ENCODE results near the gene IGSF9. TPM values are rescaled to one million over a fixed set of nuclear protein-coding genes. Genes with fewer than 3 reads are reported as not detected.
A peak's percentile ranks its signal among the peaks of the same experiment; 100 is the strongest.

IGSF9 gene
- total RNA-seq, 1 donor from 2014 or later = 24.5 TPM

- TF ChIP-seq, protein P1, sequence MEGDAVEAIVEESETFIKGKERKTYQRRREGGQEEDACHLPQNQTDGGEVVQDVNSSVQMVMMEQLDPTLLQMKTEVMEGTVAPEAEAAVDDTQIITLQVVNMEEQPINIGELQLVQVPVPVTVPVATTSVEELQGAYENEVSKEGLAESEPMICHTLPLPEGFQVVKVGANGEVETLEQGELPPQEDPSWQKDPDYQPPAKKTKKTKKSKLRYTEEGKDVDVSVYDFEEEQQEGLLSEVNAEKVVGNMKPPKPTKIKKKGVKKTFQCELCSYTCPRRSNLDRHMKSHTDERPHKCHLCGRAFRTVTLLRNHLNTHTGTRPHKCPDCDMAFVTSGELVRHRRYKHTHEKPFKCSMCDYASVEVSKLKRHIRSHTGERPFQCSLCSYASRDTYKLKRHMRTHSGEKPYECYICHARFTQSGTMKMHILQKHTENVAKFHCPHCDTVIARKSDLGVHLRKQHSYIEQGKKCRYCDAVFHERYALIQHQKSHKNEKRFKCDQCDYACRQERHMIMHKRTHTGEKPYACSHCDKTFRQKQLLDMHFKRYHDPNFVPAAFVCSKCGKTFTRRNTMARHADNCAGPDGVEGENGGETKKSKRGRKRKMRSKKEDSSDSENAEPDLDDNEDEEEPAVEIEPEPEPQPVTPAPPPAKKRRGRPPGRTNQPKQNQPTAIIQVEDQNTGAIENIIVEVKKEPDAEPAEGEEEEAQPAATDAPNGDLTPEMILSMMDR (conservative IDR thresholded peaks at IDR 0.05) = no peak
- DNase-seq (ENCODE audit: low read depth, low spot score) = no peak
- H3K27ac Mint-ChIP-seq (ENCODE audit: unreplicated experiment) = no peak overlapping the region
- H3K27me3 Mint-ChIP-seq (ENCODE audit: low read depth) = peaks cover 33% of the 10 kb centered on the region
- peaks cover 37% of the 10 kb centered on the region for H3K4me1 Mint-ChIP-seq
- no peaks in the 10 kb centered on the region for H3K36me3 Mint-ChIP-seq (ENCODE audit: low read depth)
- H3K4me3 Mint-ChIP-seq = peak overlapping the region; percentile 94
- H3K9me3 Mint-ChIP-seq = peaks cover 5% of the 10 kb centered on the region
These were observed 1.1 kb upstream of the IGSF9 start for GRCh38 chr1:159946242-159947187.

GRCh38 chr1:159944623-159945455 lies 574 bp downstream of the IGSF9 start:
- Mint-ChIP-seq H3K4me3 (peak overlapping the region; percentile 94), H3K4me1 (peaks cover 54% of the 10 kb centered on the region), H3K27me3 (ENCODE audit: low read depth) (peaks cover 28% of the 10 kb centered on the region), H3K36me3 (ENCODE audit: low read depth) (no peaks in the 10 kb centered on the region), H3K9me3 (no peaks in the 10 kb centered on the region), H3K27ac (ENCODE audit: unreplicated experiment) (peak overlapping the region; percentile 53)
- no peak for DNase-seq (ENCODE audit: low read depth, low spot score)
- TF ChIP-seq, protein P1 (conservative IDR thresholded peaks at IDR 0.05) = no peak

GRCh38 chr1:159943908-159944622 lies 1.3 kb downstream of the IGSF9 start:
- H3K4me3 Mint-ChIP-seq = peak overlapping the region; percentile 94
- peaks cover 57% of the 10 kb centered on the region for H3K4me1 Mint-ChIP-seq
- peaks cover 26% of the 10 kb centered on the region for H3K27me3 Mint-ChIP-seq (ENCODE audit: low read depth)
- H3K9me3 Mint-ChIP-seq = no peaks in the 10 kb centered on the region
- DNase-seq (ENCODE audit: low read depth, low spot score) = no peak
- H3K36me3 Mint-ChIP-seq (ENCODE audit: low read depth) = peaks cover 1% of the 10 kb centered on the region
- TF ChIP-seq, protein P1 (conservative IDR thresholded peaks at IDR 0.05) = no peak
- H3K27ac Mint-ChIP-seq (ENCODE audit: unreplicated experiment) = no peak overlapping the region

GRCh38 chr1:159943278-159943640 lies 2.2 kb downstream of the IGSF9 start:
- DNase-seq (ENCODE audit: low read depth, low spot score) = no peak
- H3K4me1 Mint-ChIP-seq = peaks cover 57% of the 10 kb centered on the region

More at GRCh38 chr1:159943278-159943640, 2.2 kb downstream of the IGSF9 start:
- H3K27me3 Mint-ChIP-seq (ENCODE audit: low read depth) = peaks cover 21% of the 10 kb centered on the region
- peaks cover 2% of the 10 kb centered on the region for H3K36me3 Mint-ChIP-seq (ENCODE audit: low read depth)
- no peaks in the 10 kb centered on the region for H3K9me3 Mint-ChIP-seq
- no peak overlapping the region for H3K27ac Mint-ChIP-seq (ENCODE audit: unreplicated experiment)
- peak overlapping the region; percentile 44 for H3K4me3 Mint-ChIP-seq
- TF ChIP-seq, protein P1 (conservative IDR thresholded peaks at IDR 0.05) = no peak
